H1 (cell line): Measurements from ENCODE around the gene MAPKAPK5.

Experiments
- BACH1 ChIP-seq: IDR thresholded peaks from 2 replicates; pipeline ENCODE4 v1.6.1; 2012; ENCODE audit warnings: low read length, improper control_type of control experiment
- EP300 ChIP-seq, 2 experiments: IDR thresholded peaks; 1 replicate in 1 of 2; 2 replicates in 1 of 2; pipeline ENCODE4 v1.6.1; 2011 to 2012; ENCODE audit warnings: low read depth in 2 of 2, low read length in 2 of 2, mild to moderate bottlenecking in 2 of 2, borderline replicate concordance in 1 of 2, inconsistent platforms in 1 of 2, moderate library complexity in 1 of 2
- GABPA ChIP-seq: IDR thresholded peaks from 2 replicates; pipeline ENCODE4 v1.6.1; 2011; ENCODE audit warnings: mild to moderate bottlenecking, low read length, moderate library complexity, borderline replicate concordance; ENCODE audit not compliant: insufficient read depth
- POLR2A ChIP-seq, 2 experiments: IDR thresholded peaks; 1 replicate in 1 of 2; 2 replicates in 1 of 2; pipeline ENCODE4 v1.6.1; 2011; ENCODE audit warnings: low read depth in 2 of 2, low read length in 2 of 2, mild to moderate bottlenecking in 2 of 2; ENCODE audit errors: control extremely low read depth in 1 of 2
- POU5F1 ChIP-seq: IDR thresholded peaks from 2 replicates; pipeline ENCODE4 v1.6.1; 2011; ENCODE audit warnings: low read depth, mild to moderate bottlenecking, low read length, moderate library complexity
- RNF2 ChIP-seq: fragments of 200-900, 300-1000 bp; sonication (generic); IDR thresholded peaks from 2 replicates; pipeline ENCODE4 v1.7.1; 2016; ENCODE audit warnings: borderline replicate concordance, low read depth, mild to moderate bottlenecking, antibody characterized with exemption, low read length; ENCODE audit not compliant: poor library complexity, severe bottlenecking; ENCODE audit errors: missing control alignments
- SP1 ChIP-seq: IDR thresholded peaks from 2 replicates; pipeline ENCODE4 v1.6.1; 2011; ENCODE audit warnings: low read depth, low read length
- SP2 ChIP-seq: IDR thresholded peaks from 2 replicates; pipeline ENCODE4 v1.6.1; 2012; ENCODE audit warnings: mild to moderate bottlenecking, low read length, inconsistent platforms
- SRF ChIP-seq: IDR thresholded peaks from 2 replicates; pipeline ENCODE4 v1.6.1; 2011; ENCODE audit warnings: mild to moderate bottlenecking, low read depth, low read length, moderate library complexity
- TF ChIP-seq, protein P1 (sequence below), 3 experiments: IDR thresholded peaks; 1 replicate in 2 of 3; 2 replicates in 1 of 3; pipeline versions ENCODE4 v1.5.1 to v1.6.1; 2011; ENCODE audit warnings: low read length in 3 of 3, mild to moderate bottlenecking in 3 of 3, inconsistent platforms in 2 of 3, low read depth in 1 of 3, moderate library complexity in 1 of 3; ENCODE audit not compliant: insufficient read depth in 1 of 3; ENCODE audit errors: control extremely low read depth in 1 of 3
- TF ChIP-seq, protein P2 (sequence below): IDR thresholded peaks from 2 replicates; pipeline ENCODE4 v1.6.1; 2012; ENCODE audit warnings: inconsistent platforms
- TF ChIP-seq, protein P3 (sequence below): IDR thresholded peaks from 2 replicates; pipeline ENCODE4 v1.6.1; 2011; ENCODE audit warnings: low read depth, mild to moderate bottlenecking, low read length; ENCODE audit not compliant: insufficient read depth
- TF ChIP-seq, protein P4 (sequence below): IDR thresholded peaks from 2 replicates; pipeline ENCODE4 v1.6.1; 2012; ENCODE audit warnings: low read length, inconsistent platforms

DNA sequence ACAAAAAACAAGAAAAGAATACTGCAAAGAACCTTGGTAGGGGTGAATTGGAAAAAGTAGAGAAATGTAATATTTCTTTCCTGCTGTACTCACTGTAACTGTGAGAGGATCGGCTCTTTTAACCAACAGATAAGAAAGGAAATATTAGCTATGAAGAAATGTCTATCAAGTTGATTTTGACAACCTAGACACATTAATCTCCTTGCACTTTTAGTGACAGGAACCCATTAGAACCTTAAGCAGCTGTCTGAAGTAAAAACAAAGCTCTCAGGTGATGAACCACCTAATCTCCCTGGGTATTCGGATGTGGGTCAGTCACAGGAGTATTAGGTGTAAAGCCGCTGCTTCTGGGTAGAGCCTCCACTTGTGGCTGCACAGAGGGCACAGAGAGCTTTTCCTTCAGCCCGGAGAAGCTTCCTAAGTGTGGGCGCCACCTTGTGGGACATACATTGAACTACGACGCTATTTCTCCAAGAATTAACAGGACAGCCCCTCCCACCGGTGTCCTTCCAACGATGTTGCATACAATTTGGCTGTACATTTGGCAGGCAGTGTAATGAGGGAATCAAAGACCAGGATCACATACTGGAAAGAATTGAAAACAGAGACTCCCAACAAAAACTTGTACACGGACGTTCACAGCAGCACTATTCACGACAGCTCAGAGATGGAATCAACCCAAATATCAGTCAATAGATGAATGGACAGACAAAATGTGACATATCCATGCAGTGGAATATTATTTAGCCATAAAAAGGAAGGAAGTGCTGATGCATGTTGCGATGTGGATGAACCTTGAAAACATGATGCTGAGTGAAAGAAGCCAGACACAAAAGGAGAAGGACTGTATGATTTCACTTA is 28.9 kb upstream of the MAPKAPK5 start:
- TF ChIP-seq, protein P1, sequence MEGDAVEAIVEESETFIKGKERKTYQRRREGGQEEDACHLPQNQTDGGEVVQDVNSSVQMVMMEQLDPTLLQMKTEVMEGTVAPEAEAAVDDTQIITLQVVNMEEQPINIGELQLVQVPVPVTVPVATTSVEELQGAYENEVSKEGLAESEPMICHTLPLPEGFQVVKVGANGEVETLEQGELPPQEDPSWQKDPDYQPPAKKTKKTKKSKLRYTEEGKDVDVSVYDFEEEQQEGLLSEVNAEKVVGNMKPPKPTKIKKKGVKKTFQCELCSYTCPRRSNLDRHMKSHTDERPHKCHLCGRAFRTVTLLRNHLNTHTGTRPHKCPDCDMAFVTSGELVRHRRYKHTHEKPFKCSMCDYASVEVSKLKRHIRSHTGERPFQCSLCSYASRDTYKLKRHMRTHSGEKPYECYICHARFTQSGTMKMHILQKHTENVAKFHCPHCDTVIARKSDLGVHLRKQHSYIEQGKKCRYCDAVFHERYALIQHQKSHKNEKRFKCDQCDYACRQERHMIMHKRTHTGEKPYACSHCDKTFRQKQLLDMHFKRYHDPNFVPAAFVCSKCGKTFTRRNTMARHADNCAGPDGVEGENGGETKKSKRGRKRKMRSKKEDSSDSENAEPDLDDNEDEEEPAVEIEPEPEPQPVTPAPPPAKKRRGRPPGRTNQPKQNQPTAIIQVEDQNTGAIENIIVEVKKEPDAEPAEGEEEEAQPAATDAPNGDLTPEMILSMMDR (IDR thresholded peaks at IDR 0.05; ENCODE audit: control extremely low read depth in 1 of 3, insufficient read depth in 1 of 3, low read depth in 1 of 3, low read length in 3 of 3) = peak; percentile 69 to 88 (median 86)
- TF ChIP-seq BACH1 = no peak
- TF ChIP-seq POLR2A (IDR thresholded peaks at IDR 0.05; ENCODE audit: control extremely low read depth in 1 of 2, low read depth in 2 of 2, low read length in 2 of 2) = no peak
- TF ChIP-seq, protein P2, sequence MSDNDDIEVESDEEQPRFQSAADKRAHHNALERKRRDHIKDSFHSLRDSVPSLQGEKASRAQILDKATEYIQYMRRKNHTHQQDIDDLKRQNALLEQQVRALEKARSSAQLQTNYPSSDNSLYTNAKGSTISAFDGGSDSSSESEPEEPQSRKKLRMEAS = no peak
- no peak for TF ChIP-seq POU5F1
- TF ChIP-seq, protein P3, sequence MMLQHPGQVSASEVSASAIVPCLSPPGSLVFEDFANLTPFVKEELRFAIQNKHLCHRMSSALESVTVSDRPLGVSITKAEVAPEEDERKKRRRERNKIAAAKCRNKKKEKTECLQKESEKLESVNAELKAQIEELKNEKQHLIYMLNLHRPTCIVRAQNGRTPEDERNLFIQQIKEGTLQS = no peak
- TF ChIP-seq SP1 = no peak
- TF ChIP-seq, protein P4, sequence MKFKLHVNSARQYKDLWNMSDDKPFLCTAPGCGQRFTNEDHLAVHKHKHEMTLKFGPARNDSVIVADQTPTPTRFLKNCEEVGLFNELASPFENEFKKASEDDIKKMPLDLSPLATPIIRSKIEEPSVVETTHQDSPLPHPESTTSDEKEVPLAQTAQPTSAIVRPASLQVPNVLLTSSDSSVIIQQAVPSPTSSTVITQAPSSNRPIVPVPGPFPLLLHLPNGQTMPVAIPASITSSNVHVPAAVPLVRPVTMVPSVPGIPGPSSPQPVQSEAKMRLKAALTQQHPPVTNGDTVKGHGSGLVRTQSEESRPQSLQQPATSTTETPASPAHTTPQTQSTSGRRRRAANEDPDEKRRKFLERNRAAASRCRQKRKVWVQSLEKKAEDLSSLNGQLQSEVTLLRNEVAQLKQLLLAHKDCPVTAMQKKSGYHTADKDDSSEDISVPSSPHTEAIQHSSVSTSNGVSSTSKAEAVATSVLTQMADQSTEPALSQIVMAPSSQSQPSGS = no peak
- no peak; the same call in 1 of the 2 replicates for TF ChIP-seq GABPA
- no peak for TF ChIP-seq RNF2
- no peak for TF ChIP-seq SRF
- TF ChIP-seq EP300 (IDR thresholded peaks at IDR 0.05; ENCODE audit: borderline replicate concordance in 1 of 2, low read depth in 2 of 2, low read length in 2 of 2) = no peak
- no peak for TF ChIP-seq SP2
